Spleen (tissue), 7 donors: ENCODE measurements around the gene ECT2.

Experiments used
- CTCF ChIP-seq, 11 experiments: fragments of 200-600 bp in 7 of 11; fragments of 450-650 bp in 4 of 11; sonication (generic) in 4 of 11; IDR thresholded peaks in 8 of 11; conservative IDR thresholded peaks in 3 of 11; 1 replicate in 7 of 11; 2 replicates in 4 of 11; pipeline versions ENCODE4 v1.4.0 to v1.8.0; 2016 to 2021; ENCODE audit warnings: antibody characterized with exemption in 11 of 11, inconsistent platforms in 4 of 11, mild to moderate bottlenecking in 1 of 11
- POLR2A ChIP-seq, 3 donors: fragments of 450-650 bp; IDR thresholded peaks; one replicate each; pipeline ENCODE4 v1.5.1; 2017; ENCODE audit warnings: antibody characterized with exemption in 3 of 3, mild to moderate bottlenecking in 1 of 3
- POLR2AphosphoS5 ChIP-seq, 3 donors: sonication (generic); formaldehyde crosslinking; IDR thresholded peaks; one replicate each; pipeline ENCODE4 v1.5.1; 2017; ENCODE audit warnings: antibody characterized with exemption in 3 of 3
- donor health status: DM: no; HTN: no; CAD: no; lungs with moderate emphysema.
- donor health status: DM: no; HTN: no; CAD: no.
- donor health status: DM: no; HTN: no; CAD: no.

GRCh38 chr3:172751175-172751704 is 714 bp downstream of the ECT2 start:
- TF ChIP-seq CTCF (IDR thresholded peaks at IDR 0.05 in 8 of 11, conservative IDR thresholded peaks at IDR 0.05 in 3 of 11) (no peak), POLR2A (IDR thresholded peaks at IDR 0.05) (no peak), POLR2AphosphoS5 (IDR thresholded peaks at IDR 0.05) (no peak)
